Measurements from ENCODE around the gene C6orf15.

C6orf15 gene

GRCh38 chr6:31131595-31131994, 19.2 kb upstream of the C6orf15 start:
- in situ Hi-C loops (cut with MboI; ENCODE audit: low sequenced_read_pairs) = no loop called here

DNA sequence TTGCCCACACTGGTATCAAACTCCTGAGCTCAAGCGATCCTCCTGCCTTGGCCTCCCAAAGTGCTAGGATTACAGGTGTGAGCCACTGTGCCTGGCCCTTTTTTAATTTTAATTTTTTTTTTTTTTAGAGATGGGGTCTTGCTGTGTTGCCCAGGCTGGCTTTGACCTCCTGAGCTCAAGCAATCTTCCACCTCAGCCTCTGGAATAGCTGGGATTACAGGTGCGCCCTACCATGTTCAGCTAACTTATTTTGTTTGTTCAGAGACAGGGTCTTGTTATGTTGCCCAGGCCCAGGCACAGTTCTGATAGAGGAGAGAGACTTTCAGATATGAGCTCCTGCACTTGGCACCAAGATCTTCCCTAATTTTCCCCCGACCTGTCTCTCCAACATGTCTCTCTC, 18.4 kb upstream of the C6orf15 start:
- in situ Hi-C loops (cut with MboI; ENCODE audit: low sequenced_read_pairs) = no loop called here

GRCh38 chr6:31129130-31129529, 16.8 kb upstream of the C6orf15 start:
- in situ Hi-C loops (cut with MboI; ENCODE audit: low sequenced_read_pairs) = no loop called here

GRCh38 chr6:31128093-31128676, 15.8 kb upstream of the C6orf15 start:
- in situ Hi-C loops (cut with MboI; ENCODE audit: low sequenced_read_pairs) = no loop called here

GRCh38 chr6:31126396-31127175, 14.2 kb upstream of the C6orf15 start:
- in situ Hi-C loops (cut with MboI; ENCODE audit: low sequenced_read_pairs) = no loop called here

GRCh38 chr6:31125586-31126363, 13.4 kb upstream of the C6orf15 start:
- in situ Hi-C loops (cut with MboI; ENCODE audit: low sequenced_read_pairs) = no loop called here

DNA sequence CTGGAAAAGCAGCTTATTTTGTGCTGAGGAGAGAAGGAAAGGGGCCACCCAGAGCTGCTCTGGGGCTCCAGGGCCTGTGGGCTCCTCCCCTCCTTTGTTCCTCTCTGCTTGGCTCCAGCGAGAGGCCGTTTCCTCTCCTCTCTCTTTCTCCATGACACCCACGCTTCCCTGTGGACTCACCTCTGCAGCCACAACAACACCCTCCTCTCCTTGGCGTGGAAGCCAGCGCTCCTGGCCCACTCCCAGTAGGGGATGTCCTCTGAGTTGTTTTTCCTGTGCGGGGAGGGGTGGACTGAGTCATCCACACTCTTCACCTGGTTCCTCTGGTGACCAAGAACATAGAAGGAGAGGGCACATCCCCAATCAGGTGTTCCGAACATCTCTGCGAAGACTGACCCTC, 12.8 kb upstream of the C6orf15 start:
- in situ Hi-C loops (cut with MboI; ENCODE audit: low sequenced_read_pairs) = no loop called here

GRCh38 chr6:31122791-31123706, 10.7 kb upstream of the C6orf15 start:
- in situ Hi-C loops (cut with MboI; ENCODE audit: low sequenced_read_pairs) = no loop called here

GRCh38 chr6:31121131-31121790, 8.9 kb upstream of the C6orf15 start:
- in situ Hi-C loops (cut with MboI; ENCODE audit: low sequenced_read_pairs) = no loop called here

DNA sequence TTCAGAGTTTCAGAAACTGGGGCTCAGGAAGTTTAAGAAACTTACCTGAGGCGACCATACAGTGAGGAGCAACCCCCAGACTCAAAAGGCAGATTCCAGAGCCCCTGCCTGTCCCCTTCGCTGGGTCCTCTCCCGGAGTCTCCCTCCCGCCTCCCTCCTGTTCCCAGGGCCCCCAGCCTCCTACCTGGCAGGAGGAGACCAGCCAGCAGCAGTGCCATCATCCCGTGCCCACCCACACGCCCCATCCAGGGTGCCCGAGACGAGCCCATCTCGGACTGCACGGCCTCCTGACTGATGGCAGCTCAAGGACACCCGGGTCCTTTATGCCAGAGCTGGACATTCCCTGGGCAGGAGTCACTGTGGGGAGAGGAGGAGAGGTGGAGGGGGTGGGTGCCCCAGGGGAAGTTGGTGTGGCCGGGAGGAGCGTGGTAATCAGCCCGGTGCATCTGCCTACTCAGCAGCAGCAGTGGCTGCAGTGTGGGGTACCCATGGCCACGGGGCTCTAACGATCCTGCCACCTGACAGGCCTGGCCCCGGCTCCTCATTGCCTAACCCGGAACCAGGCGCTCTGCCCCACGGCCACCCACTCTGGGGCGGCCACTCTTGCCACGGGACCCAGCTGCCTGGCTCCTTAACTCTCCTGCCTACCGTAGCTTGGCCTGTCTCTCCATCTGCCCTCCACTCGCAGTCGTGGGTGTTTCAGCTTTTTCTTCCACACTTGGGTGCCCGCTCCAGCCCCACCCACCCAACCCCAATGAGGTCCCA, 8.0 kb upstream of the C6orf15 start, which contains the start of gene CDSN:
TSS of gene CDSN (minus strand) at position 296 of the 765 bp plus-strand sequence. CDS start at position 269, 27 bp downstream.
- in situ Hi-C loops (cut with MboI; ENCODE audit: low sequenced_read_pairs) = no loop called here

DNA sequence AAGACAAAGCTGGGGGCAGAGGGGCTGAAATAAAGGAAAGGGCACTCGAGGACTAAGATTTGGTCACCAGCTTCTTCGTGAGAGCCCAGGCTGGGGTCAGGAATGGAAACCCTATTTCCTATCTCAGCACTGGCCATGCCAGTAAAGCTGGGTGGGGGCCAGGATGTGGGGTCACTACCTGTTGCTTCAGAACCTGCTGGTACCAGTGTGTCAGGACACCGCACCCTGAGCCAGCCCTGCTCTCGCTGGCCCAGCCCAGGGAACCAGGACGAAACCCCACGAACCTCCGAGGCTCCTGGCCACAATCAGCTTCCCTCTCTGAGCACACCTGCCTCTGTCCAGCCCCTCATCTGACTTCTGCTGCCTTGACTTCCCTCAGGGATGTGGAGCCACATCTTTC, 5.8 kb upstream of the C6orf15 start:
- in situ Hi-C loops (cut with MboI; ENCODE audit: low sequenced_read_pairs) = no loop called here

DNA sequence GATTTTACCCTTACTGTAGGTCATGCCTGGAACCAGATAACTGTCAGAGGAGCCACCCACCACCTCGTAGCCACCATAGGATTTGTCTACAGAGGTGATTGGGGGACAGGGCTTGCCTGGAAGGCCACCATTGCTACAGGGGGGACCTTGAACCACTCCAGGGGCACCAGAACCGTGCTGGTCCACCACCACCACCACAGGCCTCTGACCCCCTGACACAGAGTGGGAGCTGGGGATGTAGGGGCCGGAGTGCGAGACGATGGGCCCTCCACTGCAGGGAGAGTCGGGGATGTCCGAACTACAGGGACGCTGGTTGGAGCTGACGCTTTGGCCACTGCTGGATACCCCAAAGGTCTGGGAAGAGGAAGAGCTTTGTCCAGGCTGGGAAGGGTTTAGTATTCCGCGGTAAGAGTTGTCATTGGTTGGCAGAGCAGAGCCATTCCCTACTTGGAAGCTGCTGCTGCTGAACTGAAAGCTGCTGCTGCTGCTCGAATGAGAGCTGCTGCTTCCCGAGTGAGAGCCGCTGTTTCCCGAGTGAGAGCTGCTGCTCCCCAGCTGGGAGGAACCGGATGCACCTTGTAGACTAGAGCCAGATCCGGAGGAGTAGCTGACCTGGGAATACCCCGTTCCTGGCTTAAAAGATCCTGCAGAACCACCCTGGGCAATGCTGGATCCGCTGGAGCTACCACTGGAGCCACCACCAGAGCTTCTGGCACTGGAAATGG, 4.4 kb upstream of the C6orf15 start:
- in situ Hi-C loops (cut with MboI; ENCODE audit: low sequenced_read_pairs) = no loop called here

DNA sequence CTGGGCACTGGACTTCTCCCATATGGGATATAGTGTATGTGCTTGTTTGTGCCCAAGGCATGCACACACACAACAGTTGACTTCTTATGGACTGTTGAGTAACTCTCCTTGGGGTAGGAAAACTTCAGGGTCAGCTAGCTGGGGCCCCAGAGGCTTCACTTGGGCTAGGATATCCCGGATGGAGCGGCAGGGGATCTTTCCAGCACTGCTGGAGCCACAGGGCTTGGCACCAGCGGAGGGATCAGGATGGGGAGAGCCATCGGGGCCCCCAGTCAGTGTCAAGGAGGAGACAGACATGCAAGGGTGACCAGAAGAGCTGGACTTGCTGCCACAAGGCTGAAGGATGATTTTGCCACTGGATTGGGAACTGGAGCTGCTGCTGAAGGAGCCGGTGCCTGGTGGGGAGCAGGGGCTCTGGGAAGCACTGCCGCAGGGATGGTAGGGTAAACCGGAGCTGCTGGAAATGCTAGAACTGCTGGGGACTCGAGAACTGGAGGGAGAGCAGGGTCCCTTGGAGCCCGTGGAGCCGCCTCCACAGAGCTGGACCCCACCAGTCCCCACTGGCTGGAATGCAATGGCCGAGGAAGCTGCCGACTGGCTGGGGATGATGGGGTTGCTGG, 3.7 kb upstream of the C6orf15 start:
- in situ Hi-C loops (cut with MboI; ENCODE audit: low sequenced_read_pairs) = no loop called here

DNA sequence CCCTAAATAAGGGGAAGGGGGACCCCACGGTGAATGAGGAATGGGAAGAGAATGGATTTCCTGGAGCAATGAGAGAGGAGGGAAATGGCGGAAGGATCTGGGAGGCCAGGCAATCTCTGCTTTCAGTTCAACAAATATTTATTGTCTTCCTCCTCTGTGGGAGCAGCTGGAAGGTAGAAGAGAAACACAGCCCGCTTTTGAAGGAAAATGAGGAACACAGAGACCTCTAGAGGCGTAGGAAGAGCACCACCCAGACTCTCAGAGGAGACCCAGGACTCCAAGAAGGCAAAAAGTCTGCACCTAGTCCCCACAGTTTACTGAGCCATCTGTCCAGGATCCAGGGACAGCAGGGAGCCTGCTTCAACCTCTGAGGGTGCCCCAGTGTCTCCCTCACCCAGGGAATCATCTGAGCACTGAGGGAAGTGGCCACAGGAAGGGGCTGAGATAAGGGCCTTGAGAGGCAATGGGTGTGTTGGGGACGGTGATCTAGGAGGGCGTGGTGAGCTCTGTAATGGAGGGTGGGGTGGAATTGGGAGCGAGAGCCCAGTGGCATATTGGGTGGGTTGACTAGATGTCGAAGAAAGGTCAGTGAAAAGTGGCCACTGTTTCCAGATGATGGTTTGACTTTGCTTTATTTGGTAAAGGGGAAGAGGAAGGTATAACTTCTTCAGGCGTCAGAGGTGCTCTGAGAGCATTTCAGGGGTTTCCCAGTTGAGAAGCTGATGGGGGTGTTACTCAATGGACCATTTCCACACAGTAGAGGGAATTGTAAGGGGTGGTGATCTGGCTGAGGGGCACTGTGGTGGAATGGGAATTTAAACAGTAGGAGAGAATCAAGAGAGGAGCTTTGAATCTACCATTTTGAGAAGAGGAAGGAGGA, 2.8 kb upstream of the C6orf15 start:
- in situ Hi-C loops (cut with MboI; ENCODE audit: low sequenced_read_pairs) = no loop called here

DNA sequence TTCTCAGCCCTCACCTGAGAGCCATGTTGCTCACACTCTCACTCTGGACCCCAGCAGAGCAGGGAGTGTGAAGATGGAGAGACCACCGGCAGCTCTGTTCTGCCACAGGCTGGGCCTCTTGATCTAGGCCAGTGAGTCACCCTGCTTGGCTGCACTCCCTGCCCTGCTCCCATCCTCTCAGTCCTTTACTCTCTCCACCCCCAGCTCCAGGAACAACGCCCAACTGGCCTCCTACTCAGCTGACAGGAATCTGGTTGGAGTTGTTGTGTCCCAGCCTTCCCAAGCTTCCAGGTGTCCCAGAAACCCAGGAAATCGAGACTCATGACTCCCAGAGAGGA, 2.1 kb upstream of the C6orf15 start, which contains the start of gene PSORS1C1:
TSS of gene PSORS1C1 (plus strand) at position 260 of the 338 bp plus-strand sequence. CDS start 14,833 bp downstream, outside the sequence.
- in situ Hi-C loops (cut with MboI; ENCODE audit: low sequenced_read_pairs) = no loop called here

DNA sequence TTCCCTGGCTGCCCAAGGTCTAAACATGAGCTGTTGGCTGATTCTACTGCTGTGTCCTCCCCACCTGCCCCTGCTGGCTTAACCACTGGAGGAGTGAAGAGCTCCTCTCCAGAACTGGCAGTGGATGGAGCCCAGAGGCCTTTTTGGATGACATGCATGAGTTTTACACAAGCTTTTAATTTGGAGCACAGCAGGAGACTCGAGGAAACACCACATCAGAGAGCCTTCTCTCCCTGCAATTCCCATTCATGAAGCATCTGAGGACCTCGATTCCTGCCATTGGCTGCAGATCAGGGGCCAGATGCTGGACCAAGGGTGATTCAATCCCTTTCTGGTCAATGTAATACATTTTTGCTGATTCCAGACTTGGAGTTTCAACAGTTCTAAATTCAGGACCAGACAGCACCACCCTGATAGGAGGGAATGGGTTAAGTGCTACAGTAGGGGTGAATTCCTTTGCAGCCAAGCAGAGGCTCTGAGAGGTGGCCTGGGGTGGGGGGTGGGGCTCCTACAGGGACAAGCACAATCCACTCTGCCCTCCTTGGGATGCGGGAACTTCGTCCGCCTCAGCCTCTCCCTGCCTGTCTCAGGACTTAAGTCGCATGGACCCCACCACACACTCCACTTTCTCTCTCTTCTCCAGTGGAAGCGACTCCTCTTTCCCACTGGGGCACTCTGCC, 1.6 kb upstream of the C6orf15 start:
- in situ Hi-C loops (cut with MboI; ENCODE audit: low sequenced_read_pairs) = no loop called here

DNA sequence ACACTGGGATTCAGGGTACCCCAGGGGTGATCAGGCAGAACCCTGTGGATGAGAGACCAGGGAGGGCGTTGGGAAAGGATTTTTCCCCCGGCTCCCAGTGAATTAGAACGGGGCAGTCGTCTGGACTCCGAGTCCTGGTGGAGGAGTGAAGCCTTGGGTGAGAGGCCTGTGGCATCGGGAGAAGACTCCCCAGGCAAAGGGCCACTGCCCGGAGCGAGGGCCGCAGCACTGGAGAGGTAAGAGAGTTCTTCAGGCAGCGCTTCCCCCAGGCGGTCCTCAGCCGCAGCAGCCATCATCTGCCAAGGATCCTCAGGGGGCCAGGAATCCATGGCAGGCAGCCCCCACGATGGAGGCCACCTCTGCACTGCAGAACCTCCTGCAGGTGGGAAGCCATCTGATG, 663 bp downstream of the C6orf15 start:
- in situ Hi-C loops (cut with MboI; ENCODE audit: low sequenced_read_pairs) = no loop called here

Data from hTERT RPE-1 (cell line).